OCI-LY1 (cell line): ENCODE results near the gene FHIT.

ENCODE experiments used
- EZH2 ChIP-seq: fragments of 200-600 bp; sonication (generic), shearing (Covaris generic); IDR thresholded peaks from 2 replicates; pipeline ENCODE4 v1.8.0; 2017; ENCODE audit warnings: borderline replicate concordance, mixed run types, mild to moderate bottlenecking, antibody characterized with exemption, low read length, moderate library complexity, mixed read lengths
- TF ChIP-seq, protein P1 (sequence below): fragments of 200-600 bp; sonication (generic), shearing (Covaris generic); IDR thresholded peaks from 2 replicates; pipeline ENCODE4 v1.5.1; 2017; ENCODE audit warnings: mild to moderate bottlenecking, antibody characterized with exemption, low read length, moderate library complexity, mixed read lengths

GRCh38 chr3:59779260-59779659 is 1472.0 kb downstream of the FHIT start:
- TF ChIP-seq, protein P1, sequence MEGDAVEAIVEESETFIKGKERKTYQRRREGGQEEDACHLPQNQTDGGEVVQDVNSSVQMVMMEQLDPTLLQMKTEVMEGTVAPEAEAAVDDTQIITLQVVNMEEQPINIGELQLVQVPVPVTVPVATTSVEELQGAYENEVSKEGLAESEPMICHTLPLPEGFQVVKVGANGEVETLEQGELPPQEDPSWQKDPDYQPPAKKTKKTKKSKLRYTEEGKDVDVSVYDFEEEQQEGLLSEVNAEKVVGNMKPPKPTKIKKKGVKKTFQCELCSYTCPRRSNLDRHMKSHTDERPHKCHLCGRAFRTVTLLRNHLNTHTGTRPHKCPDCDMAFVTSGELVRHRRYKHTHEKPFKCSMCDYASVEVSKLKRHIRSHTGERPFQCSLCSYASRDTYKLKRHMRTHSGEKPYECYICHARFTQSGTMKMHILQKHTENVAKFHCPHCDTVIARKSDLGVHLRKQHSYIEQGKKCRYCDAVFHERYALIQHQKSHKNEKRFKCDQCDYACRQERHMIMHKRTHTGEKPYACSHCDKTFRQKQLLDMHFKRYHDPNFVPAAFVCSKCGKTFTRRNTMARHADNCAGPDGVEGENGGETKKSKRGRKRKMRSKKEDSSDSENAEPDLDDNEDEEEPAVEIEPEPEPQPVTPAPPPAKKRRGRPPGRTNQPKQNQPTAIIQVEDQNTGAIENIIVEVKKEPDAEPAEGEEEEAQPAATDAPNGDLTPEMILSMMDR, result no peak
- no peak for TF ChIP-seq EZH2
